DMS53 treated with DMSO at 0.1 percent for 48 hours (cell line): ENCODE data around the gene SEC22A.

Source experiments
- DNase-seq: peaks from one replicate; lab custom pipeline; 2025; ENCODE audit not compliant: unreplicated experiment; lab: John Stamatoyannopoulos, UW

The SEC22A gene, protein sequence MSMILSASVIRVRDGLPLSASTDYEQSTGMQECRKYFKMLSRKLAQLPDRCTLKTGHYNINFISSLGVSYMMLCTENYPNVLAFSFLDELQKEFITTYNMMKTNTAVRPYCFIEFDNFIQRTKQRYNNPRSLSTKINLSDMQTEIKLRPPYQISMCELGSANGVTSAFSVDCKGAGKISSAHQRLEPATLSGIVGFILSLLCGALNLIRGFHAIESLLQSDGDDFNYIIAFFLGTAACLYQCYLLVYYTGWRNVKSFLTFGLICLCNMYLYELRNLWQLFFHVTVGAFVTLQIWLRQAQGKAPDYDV

DNA sequence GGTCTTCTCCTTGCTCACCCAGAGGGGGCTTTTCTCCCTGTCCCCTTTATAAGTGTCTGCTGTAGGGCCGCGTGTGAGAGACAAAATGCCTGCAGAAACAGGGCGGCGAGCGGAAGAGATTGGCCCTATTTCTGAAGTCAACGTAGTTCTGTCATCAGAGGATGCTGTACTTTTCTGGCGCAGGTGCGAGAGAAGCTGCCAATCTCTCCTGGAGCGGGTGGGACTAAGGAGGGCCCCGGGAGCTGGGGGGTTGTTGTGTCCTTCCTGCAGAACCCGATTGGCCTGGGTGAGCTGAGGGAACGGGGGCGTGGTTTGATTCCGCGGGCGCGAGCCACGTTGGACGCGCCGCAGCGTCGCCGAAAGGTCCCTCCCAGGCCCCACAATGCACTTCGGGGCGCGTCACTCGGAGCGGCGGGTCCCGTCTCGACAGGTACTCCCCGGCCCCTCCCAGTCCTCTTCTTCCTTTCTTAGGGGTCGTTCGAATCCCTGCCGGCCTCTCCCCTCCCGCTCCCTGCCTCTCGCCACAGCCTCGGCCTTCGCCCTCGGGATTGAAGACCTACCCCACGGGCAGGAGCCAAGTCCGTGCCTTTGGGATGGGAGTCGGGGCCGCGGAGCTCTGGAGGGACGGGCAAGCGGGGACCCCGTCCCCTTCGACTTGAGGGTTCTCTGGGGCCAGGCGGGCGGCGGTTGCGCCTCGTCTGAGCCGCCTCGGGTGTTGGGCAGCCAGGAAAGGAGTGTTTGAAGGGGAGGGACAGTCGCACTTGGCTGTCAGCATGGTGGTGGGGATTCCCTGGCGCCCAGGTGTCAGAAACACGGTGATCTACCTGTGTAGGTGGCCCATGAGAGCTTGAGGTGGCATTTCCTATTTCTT lies at the start of gene SEC22A:
Gene SEC22A, plus strand, starts transcription at position 387 of the 871 bp plus-strand sequence. CDS start 7,275 bp downstream, outside the sequence.
- peak; percentile 87 for DNase-seq

DNA sequence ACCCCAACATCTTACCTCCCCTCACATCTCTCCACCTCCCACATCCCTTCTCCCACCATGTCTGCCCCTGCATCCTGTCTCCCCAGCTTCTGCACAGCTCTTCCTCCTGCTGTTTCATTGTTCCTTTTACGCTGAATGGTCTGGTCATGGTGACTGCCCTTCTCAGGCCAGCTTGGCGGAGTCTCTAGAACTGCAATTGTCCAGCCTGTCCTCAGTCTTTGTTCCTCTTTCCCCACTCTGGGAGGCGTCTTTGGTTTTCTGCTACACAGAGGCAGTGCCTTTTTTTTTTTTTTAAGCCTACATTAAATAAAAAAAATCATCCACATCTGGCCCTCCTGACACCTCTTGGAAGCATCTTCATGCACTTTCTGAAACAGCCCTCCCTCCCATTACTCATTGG lies 49.1 kb upstream of the SEC22A start:
- DNase-seq = no peak

DNA sequence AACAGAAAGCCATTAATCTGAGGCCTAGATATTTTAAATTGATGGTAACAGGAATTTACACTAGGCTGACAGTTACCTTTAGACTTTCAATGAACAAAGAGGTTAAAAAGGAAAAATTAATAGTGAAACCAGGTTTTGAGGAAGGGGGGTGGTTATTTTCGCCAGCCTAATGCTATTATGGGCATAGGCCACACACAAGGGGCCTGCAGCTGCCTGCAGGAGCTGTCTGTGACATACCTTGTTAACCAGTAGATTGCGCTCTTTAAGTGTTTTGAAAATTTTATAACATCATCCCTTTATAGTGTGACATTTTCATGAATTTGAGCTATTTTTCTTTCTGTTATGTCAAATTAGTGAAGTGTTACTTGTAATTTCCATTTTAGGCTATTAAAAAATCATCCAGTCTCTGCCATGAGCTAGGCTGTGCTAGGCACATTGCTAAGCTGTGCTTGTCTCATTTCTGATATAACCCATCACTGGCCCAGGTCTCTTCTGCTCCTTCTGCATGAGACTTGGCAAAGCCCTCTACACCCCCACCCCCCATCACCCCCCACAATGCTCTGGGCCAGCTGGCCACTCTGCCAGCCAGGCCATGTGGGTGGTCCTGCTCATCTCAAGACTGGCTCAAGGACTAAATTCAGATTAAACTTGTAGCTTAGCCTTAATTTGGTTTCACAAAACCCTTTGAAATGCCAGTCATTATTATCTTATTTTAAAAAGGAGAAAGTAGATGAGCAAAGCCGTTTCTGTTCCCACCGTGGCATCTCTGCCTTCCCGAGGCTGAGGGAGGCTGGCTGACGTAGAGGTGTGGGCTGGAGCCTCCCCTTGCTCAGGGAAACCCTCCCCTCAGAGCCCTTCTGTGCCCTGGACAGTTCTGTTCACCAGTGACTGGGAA lies 48.4 kb upstream of the SEC22A start:
- no peak for DNase-seq

DNA sequence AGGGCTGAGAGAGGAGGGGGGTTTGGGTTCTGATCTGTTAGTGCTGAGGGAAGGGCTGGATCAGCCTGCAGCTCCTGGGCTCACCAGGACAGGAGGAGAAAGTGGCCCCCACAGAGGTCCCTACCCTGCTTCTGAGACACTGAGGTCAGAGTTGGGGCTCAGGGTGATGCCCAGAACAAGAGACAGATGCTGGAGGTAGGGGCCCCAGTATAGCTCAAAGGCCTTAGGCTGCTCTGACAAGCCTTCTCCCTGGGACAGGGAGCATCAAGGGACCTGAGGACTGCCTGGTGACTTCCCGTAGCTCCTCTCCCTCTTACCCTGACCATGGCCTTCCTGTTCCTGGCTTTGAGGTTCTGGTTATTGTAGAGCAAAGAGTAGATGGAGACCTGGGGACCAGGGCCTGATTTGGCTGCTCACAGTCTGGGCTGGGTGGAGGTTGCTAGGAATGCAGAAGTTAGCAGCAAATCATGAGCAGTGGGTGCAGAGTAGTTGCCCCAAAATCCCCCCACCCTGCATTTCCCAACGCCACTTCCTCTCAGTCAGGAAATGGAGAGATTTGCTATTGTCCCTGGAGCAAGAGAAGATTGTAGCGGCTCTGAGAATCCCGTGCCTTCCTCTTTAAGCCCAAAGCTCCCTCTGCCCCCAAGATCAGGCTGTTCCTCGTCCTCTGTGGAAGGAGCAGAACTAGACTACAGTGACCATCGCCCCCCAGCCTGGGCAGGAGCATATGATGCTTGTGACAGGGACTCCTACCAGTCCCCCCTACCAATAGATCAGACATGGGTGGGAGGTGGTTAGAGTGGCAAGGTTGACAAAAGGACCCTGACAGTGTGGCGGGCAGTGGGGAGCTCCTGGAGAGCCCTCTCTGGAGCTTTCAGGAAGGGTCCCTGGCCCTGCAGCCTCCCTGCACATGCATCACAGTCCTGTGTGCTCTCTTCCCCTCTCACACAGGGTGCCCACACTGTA lies 47.4 kb upstream of the SEC22A start:
- no peak for DNase-seq

DNA sequence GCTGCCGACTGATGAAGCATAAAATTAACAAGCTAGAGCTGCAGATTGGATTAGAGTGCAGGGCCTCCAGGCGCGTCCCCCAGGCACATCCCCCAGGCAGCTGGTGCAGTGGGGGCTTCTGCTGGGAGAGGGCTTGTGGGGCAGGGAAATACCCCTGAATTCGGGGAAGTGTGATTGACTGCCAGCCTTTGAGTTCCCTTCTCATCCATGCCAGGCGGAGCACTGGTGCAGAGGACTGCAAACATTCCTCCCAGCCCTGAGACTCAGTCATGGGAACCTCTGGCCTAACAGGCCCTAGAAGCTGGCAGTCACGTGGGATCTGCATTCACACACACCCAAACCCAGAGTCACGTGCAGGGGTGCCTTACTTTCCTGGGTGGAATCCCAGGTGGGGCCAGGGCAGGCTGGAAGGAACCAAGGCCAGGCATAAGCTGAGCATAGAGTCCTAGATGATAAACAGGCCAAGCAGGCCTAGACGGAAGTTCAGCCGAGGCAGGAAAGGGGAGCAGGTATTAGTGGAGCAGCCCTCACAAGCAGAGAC lies 46.2 kb upstream of the SEC22A start:
- no peak for DNase-seq

DNA sequence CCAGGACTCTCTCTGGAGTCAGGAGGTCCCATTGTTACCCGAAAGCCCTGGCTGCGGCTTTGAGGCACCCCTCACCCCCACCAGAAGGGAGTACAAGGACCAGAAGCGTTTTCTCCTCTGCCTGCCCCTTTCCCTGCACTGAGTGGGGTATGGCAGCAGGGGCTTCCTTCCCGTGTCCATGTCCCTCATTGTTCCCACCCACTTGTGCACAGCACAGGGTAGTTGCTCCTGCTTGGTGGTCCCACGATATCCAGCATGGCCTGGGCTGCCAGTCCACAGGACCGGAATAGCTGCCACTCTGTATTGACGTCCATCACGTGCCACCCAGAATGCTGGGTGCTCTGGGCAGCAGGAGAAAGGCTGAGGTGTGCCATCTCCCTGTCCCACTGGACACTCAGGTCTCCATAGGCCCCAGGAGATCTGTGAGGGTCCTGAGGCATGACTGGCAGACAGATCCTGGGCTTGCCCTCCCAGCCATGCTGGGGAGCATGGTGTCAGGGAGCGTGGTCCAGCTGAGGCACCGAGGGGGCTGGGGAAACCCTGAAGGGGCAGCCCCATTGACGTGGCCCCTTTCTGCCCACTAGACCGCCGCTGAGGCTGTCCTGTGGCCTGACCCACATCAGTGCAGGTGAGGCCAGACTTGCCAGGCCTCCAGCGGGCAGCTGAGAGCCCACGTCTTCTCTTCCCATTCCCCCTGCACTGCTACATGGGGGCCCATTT lies 45.3 kb upstream of the SEC22A start:
- DNase-seq = no peak

DNA sequence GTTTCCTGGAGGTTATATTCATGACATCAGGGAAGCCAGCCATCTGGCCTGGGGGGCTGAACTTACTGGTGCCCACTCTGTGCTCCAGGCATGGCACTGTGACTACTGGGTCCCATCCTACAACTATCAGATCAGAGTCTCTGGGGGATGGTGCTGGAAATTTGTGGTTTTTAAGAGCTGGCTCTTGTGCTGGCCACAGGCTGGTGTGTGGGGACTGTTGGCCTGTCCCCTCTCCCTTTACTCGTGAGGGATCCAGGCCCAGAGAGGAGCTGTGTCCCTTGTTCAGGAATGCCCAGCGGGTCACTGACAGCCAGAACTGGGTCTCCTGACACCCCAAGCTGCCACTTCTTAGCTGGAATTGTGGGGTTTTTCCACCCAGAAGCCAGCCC lies 44.5 kb upstream of the SEC22A start:
- no peak for DNase-seq

DNA sequence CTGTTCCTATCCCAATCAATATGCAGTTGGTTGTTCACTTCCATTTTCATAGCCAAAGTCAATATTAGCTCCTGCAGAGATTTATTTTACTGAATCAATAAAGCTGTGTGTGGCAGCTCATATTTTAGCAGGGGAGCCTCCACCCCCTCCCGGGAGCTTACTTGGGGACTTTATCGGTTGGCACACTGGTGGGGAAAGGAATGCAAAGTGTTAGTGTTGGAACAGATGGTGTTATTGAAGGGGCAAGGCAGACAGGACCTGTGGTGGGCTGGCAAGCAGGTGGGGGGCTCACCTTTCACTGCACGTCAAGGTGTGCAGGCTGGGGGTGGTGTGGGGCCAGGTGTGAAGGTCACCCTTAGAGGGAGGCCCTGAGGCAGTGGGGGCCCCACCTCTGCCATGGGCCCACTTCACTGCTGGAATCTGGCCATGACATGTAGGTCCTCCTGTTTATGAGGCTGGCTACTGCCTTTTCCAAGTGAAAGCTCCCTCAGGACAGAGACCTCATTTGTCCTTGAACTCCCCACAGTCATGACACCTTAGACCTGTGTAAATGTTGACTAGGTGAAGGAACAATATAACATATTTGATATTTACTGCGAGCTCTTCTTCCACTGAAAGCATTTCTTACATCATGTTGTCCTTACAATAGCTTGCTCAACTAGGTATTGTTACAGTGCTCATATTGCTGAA lies 44.0 kb upstream of the SEC22A start:
- DNase-seq = no peak

DNA sequence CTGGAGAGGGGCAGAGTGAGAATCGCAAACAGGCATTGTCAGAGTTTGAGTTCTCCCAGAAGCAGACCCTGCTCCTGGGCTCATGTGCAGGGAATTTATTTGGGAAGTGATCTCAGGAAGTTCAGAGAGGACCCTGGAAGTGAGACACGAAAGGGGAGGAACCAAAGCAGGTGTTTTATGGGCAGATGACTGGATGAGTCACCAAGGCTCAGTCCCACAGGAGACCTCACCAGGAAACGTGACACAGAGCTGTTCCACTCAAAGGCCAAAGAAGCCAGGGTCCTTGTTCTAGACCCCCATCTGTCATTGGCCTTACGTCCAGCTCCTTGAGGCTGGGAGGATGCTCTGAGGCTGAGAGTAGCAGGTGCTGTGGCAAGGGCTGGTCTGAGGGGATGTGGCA lies 43.4 kb upstream of the SEC22A start:
- peak; percentile 25 for DNase-seq

DNA sequence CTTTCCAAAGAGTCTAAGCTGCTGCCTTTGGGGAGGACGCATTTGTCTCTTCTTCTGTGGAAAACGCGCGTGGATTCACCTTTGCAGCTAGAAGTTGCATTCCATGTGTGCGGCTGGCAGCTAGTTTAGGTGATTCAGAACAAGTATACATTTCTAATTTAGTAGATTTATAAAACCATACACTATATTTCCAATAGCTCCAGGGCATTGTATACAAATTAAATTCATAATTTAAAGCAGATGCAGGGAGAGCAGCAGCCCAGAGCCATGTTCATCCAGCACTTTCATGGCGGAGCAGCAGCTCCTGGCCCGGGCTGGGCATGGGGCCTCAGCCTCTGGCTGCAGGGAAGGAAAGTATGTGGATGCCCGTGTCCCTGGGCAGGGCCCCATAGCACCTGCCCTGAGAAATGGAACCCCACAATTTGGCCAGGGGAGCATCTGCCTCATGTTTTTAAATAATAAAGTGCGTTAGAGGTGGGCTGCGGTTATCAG lies 42.8 kb upstream of the SEC22A start:
- DNase-seq = no peak

DNA sequence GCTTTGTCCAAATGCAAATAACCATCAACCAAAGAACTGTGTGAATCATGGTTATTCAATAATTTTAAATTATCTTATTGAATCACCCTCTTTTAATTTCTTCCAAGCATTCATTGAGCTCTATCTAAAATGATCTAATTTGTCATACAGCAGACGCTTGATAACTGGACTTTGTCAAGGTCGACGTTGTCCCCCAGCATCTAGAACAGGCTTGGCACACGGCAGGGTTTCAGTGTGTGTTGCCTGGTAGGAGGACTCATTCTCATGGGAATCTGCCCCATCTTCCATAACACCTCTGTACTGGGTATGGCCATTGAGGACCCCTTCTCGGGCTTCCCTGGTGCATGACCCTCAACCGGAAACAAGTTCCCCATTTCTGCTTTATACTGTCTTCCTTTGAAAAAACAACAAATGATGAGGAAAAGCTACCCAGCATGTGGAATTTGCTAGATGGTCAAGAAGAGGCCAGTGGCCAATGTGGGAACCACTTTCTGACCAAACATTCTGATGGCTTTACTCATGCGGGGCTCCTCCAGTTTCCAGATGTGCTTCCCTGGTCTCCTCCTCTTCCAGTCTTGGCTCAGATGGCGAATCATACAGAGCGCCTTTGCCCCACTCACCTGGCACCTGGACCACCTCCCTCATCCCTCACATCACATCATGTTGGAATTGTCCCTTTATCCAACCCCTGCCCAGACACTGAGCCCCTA lies 41.7 kb upstream of the SEC22A start:
- DNase-seq = no peak

DNA sequence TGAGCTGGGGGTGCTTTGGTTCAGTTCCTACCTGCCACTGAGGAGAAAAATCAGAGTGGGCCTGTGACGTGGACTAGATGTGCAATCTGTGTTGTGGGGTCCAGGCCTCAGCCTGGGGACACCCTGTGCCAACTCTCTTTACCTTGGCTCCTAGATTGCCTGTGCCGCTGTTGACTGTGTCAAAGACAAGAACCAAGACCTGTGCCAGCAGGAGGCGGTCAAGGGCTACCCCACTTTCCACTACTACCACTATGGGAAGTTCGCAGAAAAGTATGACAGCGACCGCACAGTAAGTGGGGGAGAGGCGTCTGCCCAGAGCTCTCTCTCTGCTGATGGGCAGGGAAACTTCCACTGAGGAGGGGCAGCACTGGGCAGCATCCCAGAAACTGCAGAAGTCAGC lies 40.6 kb upstream of the SEC22A start:
- no peak for DNase-seq

DNA sequence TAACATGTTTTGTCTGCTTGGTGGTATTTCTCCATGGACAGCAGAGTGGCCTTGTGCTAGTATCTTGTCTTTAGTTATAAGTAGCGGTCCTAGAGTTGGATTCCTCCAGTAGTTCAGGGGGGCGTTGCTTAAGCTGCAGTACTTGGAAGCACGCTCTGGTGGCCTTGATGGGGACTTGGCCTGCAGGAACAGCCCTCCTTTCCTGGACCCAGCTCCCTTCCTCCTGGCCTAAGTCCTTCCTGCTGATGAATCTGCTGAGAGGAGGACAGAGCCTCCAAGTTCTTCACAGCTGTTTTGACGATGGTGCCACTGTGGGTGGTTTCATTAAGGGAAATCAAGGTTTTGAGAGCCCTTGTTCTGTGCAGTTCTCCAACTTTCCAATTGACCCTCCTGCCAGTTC lies 38.6 kb upstream of the SEC22A start:
- DNase-seq = no peak

DNA sequence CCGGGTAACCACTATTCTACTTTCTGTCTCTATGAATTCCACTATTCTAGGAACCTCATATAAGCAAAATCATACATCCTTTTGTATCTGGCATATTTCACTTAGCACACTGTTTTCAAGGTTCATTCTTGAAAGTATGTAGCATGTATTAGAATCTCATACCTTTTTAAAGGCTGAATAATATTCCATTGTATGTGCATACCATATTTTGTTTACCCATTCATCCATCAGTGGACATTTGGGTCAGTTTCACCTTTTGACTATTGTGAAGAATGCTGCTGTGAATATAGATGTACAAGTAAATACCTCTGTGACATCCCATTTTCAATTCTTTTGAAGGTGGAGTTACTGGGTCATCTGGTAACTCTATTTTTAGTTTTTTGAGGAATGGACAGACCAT lies 36.6 kb upstream of the SEC22A start:
- DNase-seq = no peak

DNA sequence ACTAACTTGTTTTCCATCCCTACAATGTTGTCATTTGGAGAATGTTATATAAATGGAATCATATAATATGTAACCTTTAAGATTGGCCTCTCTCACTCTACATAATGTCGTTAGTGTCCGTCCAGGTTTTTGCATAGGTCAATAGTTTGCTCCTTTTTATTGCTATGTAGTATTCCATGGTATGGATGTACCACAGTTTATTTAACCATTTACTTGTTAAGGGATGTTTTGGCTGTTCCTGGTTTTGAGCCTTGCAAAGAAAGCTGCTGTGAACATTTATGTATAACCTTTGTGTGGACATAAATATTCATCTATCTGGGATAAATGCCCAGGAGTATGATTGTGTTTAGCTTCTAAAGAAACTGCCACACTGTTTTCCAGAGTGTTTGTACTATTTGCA lies 34.1 kb upstream of the SEC22A start:
- no peak for DNase-seq

DNA sequence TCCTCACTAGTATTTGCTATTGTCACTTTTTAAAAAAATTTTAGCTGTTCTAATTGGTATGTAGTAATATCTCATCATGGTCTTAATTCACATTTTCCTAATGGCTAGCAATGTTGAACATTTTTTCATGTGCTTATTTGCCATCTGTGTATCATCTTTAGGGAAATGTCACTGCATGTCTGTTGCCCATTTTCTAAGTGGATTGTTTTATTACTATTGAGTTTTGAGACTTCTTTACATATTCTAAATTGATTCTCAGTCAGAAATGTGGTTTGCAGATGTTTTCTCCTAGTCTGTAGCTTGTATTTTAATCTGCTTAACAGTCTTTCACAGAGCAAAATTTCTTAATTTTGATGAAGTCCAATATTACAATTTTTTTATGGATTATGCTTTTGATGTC lies 33.6 kb upstream of the SEC22A start:
- no peak for DNase-seq

DNA sequence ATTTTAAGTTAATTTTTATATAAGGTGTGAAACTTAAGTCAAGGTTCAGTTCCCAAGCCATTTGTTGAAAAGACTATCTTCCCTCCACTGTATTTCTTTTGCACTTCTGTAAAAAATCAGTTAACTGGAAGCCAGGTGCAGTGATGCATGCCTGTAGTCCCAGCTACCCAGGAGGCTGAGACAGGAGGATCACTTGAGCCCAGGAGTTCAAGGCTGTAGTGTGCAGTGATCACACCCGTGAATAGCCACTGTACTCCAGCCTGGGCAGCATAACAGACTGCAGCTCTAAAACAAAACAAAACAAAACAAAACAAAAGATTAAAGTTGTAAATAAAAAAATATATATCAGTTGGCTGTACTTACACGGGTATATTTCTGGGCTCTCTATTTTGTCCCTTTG lies 33.1 kb upstream of the SEC22A start:
- DNase-seq = no peak

DNA sequence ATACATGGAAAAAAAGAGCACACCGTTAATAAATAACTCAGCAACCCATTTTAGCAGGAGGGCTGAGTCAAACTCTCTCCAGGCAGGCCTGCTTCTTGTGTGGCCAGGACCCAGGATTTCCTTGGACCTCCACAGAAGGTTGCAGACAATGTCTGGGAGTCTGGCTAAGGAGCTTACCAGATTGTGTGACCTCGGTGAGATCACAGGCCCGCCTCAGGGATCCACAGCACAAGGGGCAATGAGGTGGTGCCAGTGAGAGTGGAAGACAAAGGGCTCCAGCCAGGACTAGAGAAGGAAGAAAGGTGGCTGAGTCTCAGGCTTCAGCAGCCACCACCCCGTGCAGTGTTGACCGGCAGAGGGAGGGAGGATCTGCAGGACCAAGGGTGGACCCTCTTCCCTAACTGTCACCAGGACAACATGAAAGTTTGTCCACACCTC lies 32.2 kb upstream of the SEC22A start:
- DNase-seq = no peak
